Neuronal stem cell (in vitro differentiated cells): Measurements from ENCODE around the gene DNM3.

Experiments
- DNase-seq: peaks from one replicate; pipeline ENCODE4 v3.0.0-alpha.2; 2013; ENCODE audit warnings: low spot score
- H2AFZ ChIP-seq: one replicate; pipeline ENCODE4 v1.6.1; 2013; ENCODE audit warnings: mild to moderate bottlenecking, low read length, inconsistent platforms
- H2AK5ac ChIP-seq: 2 replicates; pipeline ENCODE4 v1.6.1; 2013; ENCODE audit warnings: low read depth, mild to moderate bottlenecking, inconsistent platforms, low read length, moderate library complexity, mixed read lengths
- H2BK120ac ChIP-seq: 2 replicates; pipeline ENCODE4 v1.6.1; 2013; ENCODE audit warnings: low read depth, mild to moderate bottlenecking, inconsistent platforms, low read length, moderate library complexity, mixed read lengths
- H2BK12ac ChIP-seq: one replicate; pipeline ENCODE4 v1.6.1; 2013; ENCODE audit warnings: low read length, inconsistent platforms
- H2BK15ac ChIP-seq: 2 replicates; pipeline ENCODE4 v1.6.1; 2013; ENCODE audit warnings: mild to moderate bottlenecking, low read length, inconsistent platforms, mixed read lengths
- H2BK5ac ChIP-seq: one replicate; pipeline ENCODE4 v1.6.1; 2013; ENCODE audit warnings: inconsistent platforms, mild to moderate bottlenecking, low read length, moderate library complexity
- H3K14ac ChIP-seq: one replicate; pipeline ENCODE4 v1.6.1; 2013; ENCODE audit warnings: low read length, inconsistent platforms
- H3K18ac ChIP-seq: 2 replicates; pipeline ENCODE4 v1.6.1; 2013; ENCODE audit warnings: low read length, inconsistent platforms
- H3K23ac ChIP-seq: 2 replicates; pipeline ENCODE4 v1.6.1; 2013; ENCODE audit warnings: low read depth, mild to moderate bottlenecking, mixed read lengths, low read length, inconsistent platforms; ENCODE audit not compliant: poor library complexity
- H3K27ac ChIP-seq: replicated peaks from 3 replicates; pipeline ENCODE4 v1.5.1; 2013; ENCODE audit warnings: low read length, inconsistent platforms
- H3K27me3 ChIP-seq, 3 experiments: 2 replicates each; pipeline ENCODE4 v1.6.1; 2013; ENCODE audit warnings: low read length in 3 of 3, mild to moderate bottlenecking in 2 of 3, inconsistent platforms in 1 of 3, low read depth in 1 of 3, mixed read lengths in 1 of 3, moderate library complexity in 1 of 3; ENCODE audit not compliant: control insufficient read depth in 3 of 3, insufficient read depth in 3 of 3
- H3K36me3 ChIP-seq, 2 donors: replicated peaks in 1 of 2; 2 replicates each; pipeline ENCODE4 v1.6.1; 2013; ENCODE audit warnings: low read length in 2 of 2; ENCODE audit not compliant: control insufficient read depth in 2 of 2, insufficient read depth in 2 of 2
- H3K4ac ChIP-seq: 2 replicates; pipeline ENCODE4 v1.6.1; 2013; ENCODE audit warnings: inconsistent platforms, mild to moderate bottlenecking, low read length, moderate library complexity
- H3K4me1 ChIP-seq, 2 donors: 1 replicate in 1 of 2; 2 replicates in 1 of 2; pipeline ENCODE4 v1.6.1; 2013; ENCODE audit warnings: low read length in 2 of 2, low read depth in 1 of 2; ENCODE audit not compliant: control insufficient read depth in 2 of 2, insufficient read depth in 1 of 2
- H3K4me2 ChIP-seq: one replicate; pipeline ENCODE4 v1.6.1; 2013; ENCODE audit warnings: mild to moderate bottlenecking, low read length, inconsistent platforms; ENCODE audit not compliant: insufficient read depth, poor library complexity, severe bottlenecking
- H3K4me3 ChIP-seq, 2 donors: 2 replicates each; pipeline ENCODE4 v1.5.1; 2013; ENCODE audit warnings: low read length in 2 of 2, mild to moderate bottlenecking in 2 of 2, inconsistent platforms in 1 of 2, moderate library complexity in 1 of 2
- H3K79me1 ChIP-seq: one replicate; pipeline ENCODE4 v1.6.1; 2013; ENCODE audit warnings: low read depth, mild to moderate bottlenecking, inconsistent platforms, low read length, moderate library complexity
- H3K9ac ChIP-seq: one replicate; pipeline ENCODE4 v1.6.1; 2013; ENCODE audit warnings: mild to moderate bottlenecking, low read depth, low read length, inconsistent platforms; ENCODE audit not compliant: poor library complexity
- H3K9me3 ChIP-seq, 2 donors: replicated peaks in 1 of 2; 2 replicates each; pipeline versions ENCODE3 to v1.6.1; 2013; ENCODE audit warnings: low read length in 2 of 2, mild to moderate bottlenecking in 2 of 2, inconsistent platforms in 1 of 2, low read depth in 1 of 2, mixed read lengths in 1 of 2, moderate library complexity in 1 of 2; ENCODE audit not compliant: control insufficient read depth in 2 of 2, insufficient read depth in 1 of 2
- H4K8ac ChIP-seq: one replicate; pipeline ENCODE4 v1.6.1; 2013; ENCODE audit warnings: low read depth, mild to moderate bottlenecking, inconsistent platforms, low read length, moderate library complexity
- H4K91ac ChIP-seq: one replicate; pipeline ENCODE4 v1.6.1; 2013; ENCODE audit warnings: low read length, low read depth, mild to moderate bottlenecking, inconsistent platforms; ENCODE audit not compliant: poor library complexity
- WGBS, 2 donors: extraction: QIAGEN DNeasy Blood & Tissue Kit; methylation state at CpG; one replicate each; pipeline ENCODE4 v1.1.7; 2013; ENCODE audit warnings: missing lambda C conversion rate in 2 of 2, mixed read lengths in 1 of 2; ENCODE audit not compliant: insufficient read length in 2 of 2, insufficient replicate concordance in 1 of 2; ENCODE audit errors: extremely low coverage in 2 of 2; 5-methylcytosine and 5-hydroxymethylcytosine counted together

The DNM3 gene

DNA sequence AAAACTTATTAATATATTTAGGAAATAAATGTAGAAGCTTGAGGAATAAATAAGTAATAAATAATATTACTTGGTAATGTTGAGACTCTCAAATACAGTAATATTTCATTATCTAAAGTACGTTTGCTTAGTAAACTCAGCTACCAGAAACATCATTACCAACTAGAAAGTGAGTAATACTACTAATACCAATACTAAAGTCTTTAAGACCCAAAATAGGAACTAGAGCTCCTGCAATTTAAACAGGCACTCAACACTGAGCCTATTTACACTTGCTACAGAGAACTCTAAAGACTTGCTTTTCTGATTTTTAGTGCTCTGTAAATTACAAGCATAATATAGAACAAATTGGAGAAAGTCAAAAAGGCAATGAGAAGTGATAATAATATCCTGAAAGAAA, 565.7 kb downstream of the DNM3 start:
- Histone ChIP-seq H2BK5ac (no peak overlapping the region), H3K14ac (no peak overlapping the region), H2BK15ac (no peak overlapping the region)

DNA sequence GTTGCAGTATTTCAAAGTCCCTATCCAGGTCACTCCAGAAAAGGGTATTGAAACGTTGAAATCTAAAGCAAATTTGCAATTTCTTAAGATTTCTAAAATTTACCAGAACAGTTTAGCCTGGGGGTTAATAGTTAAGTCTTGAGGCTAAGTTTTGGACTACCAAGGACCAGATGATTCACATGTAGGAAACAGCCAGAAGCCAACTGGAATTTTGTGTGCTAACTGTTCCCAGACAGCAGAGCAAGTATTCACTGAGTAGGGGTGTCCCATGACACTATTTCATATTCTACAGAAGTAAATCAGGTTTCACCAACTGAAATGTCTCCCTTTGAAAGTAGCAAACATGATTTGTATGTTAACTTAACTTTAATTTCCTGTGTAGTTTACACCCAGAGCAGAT, 567.7 kb downstream of the DNM3 start:
- Histone ChIP-seq H3K4ac (no peak overlapping the region), H2BK5ac (no peak overlapping the region), H3K23ac (no peak overlapping the region), H3K4me3 (no peak overlapping the region), H3K27ac (no peak overlapping the region), H2BK15ac (no peak overlapping the region), H3K4me1 (no peaks in the 10 kb centered on the region), H2AFZ (no peak overlapping the region), H3K4me2 (no peak overlapping the region), H3K18ac (no peak overlapping the region), H3K27me3 (no peaks in the 10 kb centered on the region), H3K9me3 (no peaks in the 10 kb centered on the region), H2AK5ac (no peak overlapping the region), H3K9ac (no peak overlapping the region), H3K79me1 (no peaks in the 10 kb centered on the region), H4K8ac (no peak overlapping the region), H2BK12ac (no peak overlapping the region), H3K14ac (no peak overlapping the region), H3K36me3 (peaks cover 0 to 1% of the 10 kb centered on the region in 2 donors), H4K91ac (no peak overlapping the region), H2BK120ac (no peak overlapping the region)
- no CpG with 5 or more reads among the region's 1 CpG for WGBS, 2 donors
- DNase-seq, result no peak

More for the DNA sequence above, 565.7 kb downstream of the DNM3 start:
- Histone ChIP-seq H3K79me1 (no peaks in the 10 kb centered on the region), H3K18ac (no peak overlapping the region), H4K91ac (no peak overlapping the region), H3K4me3 (no peak overlapping the region), H2AK5ac (no peak overlapping the region), H3K4ac (no peak overlapping the region), H2AFZ (no peak overlapping the region), H3K36me3 (peaks cover 0 to 1% of the 10 kb centered on the region in 2 donors), H2BK120ac (no peak overlapping the region), H3K27ac (no peak overlapping the region), H3K4me2 (no peak overlapping the region), H3K23ac (no peak overlapping the region), H3K9ac (no peak overlapping the region), H2BK12ac (no peak overlapping the region), H3K4me1 (no peaks in the 10 kb centered on the region), H3K9me3 (no peaks in the 10 kb centered on the region), H4K8ac (no peak overlapping the region), H3K27me3 (no peaks in the 10 kb centered on the region)
- no CpG with 5 or more reads among the region's 1 CpG for WGBS, 2 donors
- DNase-seq, result no peak

GRCh38 chr1:172410027-172410426, 568.7 kb downstream of the DNM3 start:
- no peak overlapping the region for H4K8ac ChIP-seq
- H2AFZ ChIP-seq, result no peak overlapping the region
- no peak overlapping the region for H3K23ac ChIP-seq
- no peak overlapping the region for H2AK5ac ChIP-seq
- no peak overlapping the region for H3K14ac ChIP-seq
- no peak overlapping the region for H2BK120ac ChIP-seq
- H3K18ac ChIP-seq, result no peak overlapping the region
- no peak overlapping the region for H3K27ac ChIP-seq
- H3K4me1 ChIP-seq, result no peaks in the 10 kb centered on the region
- no CpG with 5 or more reads among the region's 1 CpG for WGBS, 2 donors
- no peak overlapping the region for H3K4me3 ChIP-seq
- H3K4ac ChIP-seq, result no peak overlapping the region
- H3K79me1 ChIP-seq, result no peaks in the 10 kb centered on the region
- H2BK5ac ChIP-seq, result no peak overlapping the region
- DNase-seq, result no peak
- no peak overlapping the region for H3K9ac ChIP-seq
- no peak overlapping the region for H2BK15ac ChIP-seq
- H3K9me3 ChIP-seq, result no peaks in the 10 kb centered on the region
- H2BK12ac ChIP-seq, result no peak overlapping the region
- no peaks in the 10 kb centered on the region for H3K27me3 ChIP-seq
- peaks cover 0 to 1% of the 10 kb centered on the region in 2 donors for H3K36me3 ChIP-seq
- H4K91ac ChIP-seq, result no peak overlapping the region
- H3K4me2 ChIP-seq, result no peak overlapping the region

DNA sequence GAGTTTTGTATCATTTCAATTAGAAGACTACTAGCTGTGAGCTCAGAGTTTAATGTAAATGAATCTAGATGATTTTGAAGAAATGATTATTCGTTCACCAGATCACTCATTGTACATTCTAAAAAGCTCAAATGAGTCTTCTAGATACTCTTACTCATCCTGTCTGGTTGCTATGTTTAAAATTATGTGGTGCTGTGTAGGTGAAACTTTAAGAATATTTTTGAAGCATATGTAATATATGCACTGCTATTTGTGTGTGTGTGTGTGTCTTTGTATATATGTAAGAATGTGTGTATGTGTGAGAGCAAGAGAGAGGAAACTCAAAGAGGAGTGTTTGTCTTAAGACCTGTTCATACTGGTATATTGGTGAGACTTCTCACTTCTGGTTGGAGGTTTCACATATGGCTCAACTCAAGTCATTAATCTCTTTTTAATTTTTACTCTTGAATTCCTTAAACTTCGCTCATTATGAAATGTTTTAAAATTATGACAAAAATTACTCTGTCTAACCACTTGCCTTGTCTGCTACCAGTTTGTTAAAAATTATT, 570.6 kb downstream of the DNM3 start:
- Histone ChIP-seq H3K18ac (no peak overlapping the region), H3K23ac (no peak overlapping the region), H3K4ac (no peak overlapping the region), H2AK5ac (no peak overlapping the region), H4K91ac (no peak overlapping the region), H2BK15ac (no peak overlapping the region), H2BK120ac (no peak overlapping the region), H2BK12ac (no peak overlapping the region), H3K27ac (no peak overlapping the region), H3K14ac (no peak overlapping the region), H2AFZ (no peak overlapping the region), H3K4me2 (no peak overlapping the region), H3K36me3 (peaks cover 0 to 1% of the 10 kb centered on the region in 2 donors), H4K8ac (no peak overlapping the region), H3K9me3 (no peaks in the 10 kb centered on the region), H2BK5ac (no peak overlapping the region), H3K9ac (no peak overlapping the region), H3K27me3 (no peaks in the 10 kb centered on the region), H3K4me3 (no peak overlapping the region), H3K4me1 (no peaks in the 10 kb centered on the region), H3K79me1 (no peaks in the 10 kb centered on the region)
- WGBS, 2 donors, result no CpG with 5 or more reads among the region's 2 CpGs
- no peak for DNase-seq
